ENCODE results near the gene TP63.

GRCh38 chr3:189772584-189772983 lies 141.4 kb downstream of the TP63 start:
- TF ChIP-seq CTCF (IDR thresholded peaks at IDR 0.05; ENCODE audit: insufficient read depth, low read length) (no peak), POLR2AphosphoS5 (IDR thresholded peaks at IDR 0.05; ENCODE audit: low read depth) (no peak), REST (IDR thresholded peaks at IDR 0.05; ENCODE audit: insufficient replicate concordance, low read depth) (no peak), GABPA (IDR thresholded peaks at IDR 0.05; ENCODE audit: low read depth) (no peak)
